ENCODE measurements around the gene TMEM253. TPM values are rescaled to one million over a fixed set of nuclear protein-coding genes. Genes with fewer than 3 reads are reported as not detected.

Gene TMEM253
- total RNA-seq, 1 donor from 2014 or later = not detected

DNA sequence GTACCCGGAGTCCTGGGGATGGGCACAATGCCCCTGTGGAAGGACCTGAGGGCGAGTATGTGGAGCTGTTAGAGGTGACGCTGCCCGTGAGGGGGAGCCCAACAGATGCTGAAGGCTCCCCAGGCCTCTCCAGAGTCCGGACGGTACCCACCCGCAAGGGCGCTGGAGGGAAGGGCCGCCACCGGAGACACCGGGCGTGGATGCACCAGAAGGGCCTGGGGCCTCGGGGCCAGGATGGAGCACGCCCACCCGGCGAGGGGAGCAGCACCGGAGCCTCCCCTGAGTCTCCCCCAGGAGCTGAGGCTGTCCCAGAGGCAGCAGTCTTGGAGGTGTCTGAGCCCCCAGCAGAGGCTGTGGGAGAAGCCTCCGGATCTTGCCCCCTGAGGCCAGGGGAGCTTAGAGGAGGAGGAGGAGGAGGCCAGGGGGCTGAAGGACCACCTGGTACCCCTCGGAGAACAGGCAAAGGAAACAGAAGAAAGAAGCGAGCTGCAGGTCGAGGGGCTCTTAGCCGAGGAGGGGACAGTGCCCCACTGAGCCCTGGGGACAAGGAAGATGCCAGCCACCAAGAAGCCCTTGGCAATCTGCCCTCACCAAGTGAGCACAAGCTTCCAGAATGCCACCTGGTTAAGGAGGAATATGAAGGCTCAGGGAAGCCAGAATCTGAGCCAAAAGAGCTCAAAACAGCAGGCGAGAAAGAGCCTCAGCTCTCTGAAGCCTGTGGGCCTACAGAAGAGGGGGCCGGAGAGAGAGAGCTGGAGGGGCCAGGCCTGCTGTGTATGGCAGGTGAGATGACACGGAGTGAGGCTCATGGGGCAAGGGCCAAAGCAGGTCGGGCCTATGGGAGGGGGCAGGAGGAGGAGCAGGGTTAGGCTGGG, 26.2 kb upstream of the TMEM253 start:
- Histone ChIP-seq H3K27ac (no peak overlapping the region), H3K4me1 (peaks cover 46% of the 10 kb centered on the region), H3K36me3 (peaks cover 0 to 48% of the 10 kb centered on the region in 2 donors), H3K27me3 (no peaks in the 10 kb centered on the region), H3K9me3 (no peaks in the 10 kb centered on the region), H3K4me3 (no peak overlapping the region)
- TF ChIP-seq POLR2AphosphoS5 (IDR thresholded peaks at IDR 0.05; ENCODE audit: insufficient read depth in 1 of 2, low read depth in 1 of 2) (no peak), POLR2A (IDR thresholded peaks at IDR 0.05) (no peak)
- TF ChIP-seq, protein P1, sequence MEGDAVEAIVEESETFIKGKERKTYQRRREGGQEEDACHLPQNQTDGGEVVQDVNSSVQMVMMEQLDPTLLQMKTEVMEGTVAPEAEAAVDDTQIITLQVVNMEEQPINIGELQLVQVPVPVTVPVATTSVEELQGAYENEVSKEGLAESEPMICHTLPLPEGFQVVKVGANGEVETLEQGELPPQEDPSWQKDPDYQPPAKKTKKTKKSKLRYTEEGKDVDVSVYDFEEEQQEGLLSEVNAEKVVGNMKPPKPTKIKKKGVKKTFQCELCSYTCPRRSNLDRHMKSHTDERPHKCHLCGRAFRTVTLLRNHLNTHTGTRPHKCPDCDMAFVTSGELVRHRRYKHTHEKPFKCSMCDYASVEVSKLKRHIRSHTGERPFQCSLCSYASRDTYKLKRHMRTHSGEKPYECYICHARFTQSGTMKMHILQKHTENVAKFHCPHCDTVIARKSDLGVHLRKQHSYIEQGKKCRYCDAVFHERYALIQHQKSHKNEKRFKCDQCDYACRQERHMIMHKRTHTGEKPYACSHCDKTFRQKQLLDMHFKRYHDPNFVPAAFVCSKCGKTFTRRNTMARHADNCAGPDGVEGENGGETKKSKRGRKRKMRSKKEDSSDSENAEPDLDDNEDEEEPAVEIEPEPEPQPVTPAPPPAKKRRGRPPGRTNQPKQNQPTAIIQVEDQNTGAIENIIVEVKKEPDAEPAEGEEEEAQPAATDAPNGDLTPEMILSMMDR (IDR thresholded peaks at IDR 0.05) = no peak
- DNase-seq (ENCODE audit: extremely low spot score in 2 of 2) = no peak
- intact Hi-C loops (cut with DNase I) = no loop called here

DNA sequence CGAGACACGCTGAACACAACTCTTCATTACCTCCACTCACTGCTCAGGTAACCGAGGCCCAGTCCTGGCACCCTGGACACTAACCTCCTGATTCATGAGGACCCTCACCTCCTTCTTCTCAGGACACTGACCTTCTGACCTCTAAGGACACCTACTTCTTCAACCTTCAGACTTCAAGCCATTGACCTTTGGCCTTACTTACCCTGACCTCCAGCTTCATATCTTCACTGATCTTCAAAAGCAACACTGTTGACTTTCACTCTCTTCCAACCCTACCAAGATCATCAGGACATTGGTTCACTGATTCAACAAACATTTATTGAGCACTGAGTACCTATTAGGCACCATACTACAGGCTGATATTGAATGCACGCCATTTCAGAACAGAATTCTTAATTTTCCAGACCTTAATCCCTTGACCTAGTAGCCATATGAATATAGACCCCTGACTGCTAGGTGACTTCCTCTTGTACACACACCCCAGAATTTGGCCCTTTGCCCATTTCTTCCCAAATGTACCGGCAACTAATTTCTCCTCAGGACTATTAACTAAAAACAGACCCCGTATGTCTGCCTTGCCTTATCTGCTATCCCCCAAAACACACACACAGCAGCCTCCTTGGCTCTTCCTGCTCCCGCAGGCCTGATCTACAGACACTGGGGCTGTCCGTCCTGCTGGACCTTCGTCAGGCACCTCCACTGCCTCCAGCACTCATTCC, 25.0 kb upstream of the TMEM253 start:
- peaks cover 0 to 61% of the 10 kb centered on the region in 2 donors for H3K36me3 ChIP-seq
- no peak overlapping the region for H3K27ac ChIP-seq
- H3K9me3 ChIP-seq = no peaks in the 10 kb centered on the region
- no peak for DNase-seq (ENCODE audit: extremely low spot score in 2 of 2)
- no peak overlapping the region for H3K4me3 ChIP-seq
- intact Hi-C loops (cut with DNase I) = no loop called here
- no peak for TF ChIP-seq POLR2AphosphoS5 (IDR thresholded peaks at IDR 0.05; ENCODE audit: insufficient read depth in 1 of 2, low read depth in 1 of 2)
- H3K4me1 ChIP-seq = peaks cover 41% of the 10 kb centered on the region
- H3K27me3 ChIP-seq = no peaks in the 10 kb centered on the region

DNA sequence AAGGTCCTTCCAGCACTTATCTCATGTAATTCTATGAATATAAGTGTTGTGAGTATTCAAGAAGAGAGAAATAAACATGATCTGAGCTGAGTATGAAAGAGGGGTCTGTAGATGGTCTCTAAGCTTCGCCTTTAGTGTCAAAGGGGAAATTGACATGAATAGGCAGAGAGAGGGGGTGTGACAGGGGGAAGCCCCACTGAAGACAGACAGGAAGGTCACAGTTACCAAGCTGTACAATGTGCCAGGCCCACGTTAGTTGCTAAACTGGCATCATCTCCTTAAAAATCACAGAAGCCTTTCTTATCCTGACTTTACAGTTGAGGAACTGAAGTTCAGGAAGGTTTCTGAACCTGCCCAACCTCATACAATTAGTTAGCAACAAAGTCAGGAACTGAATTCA, 23.2 kb upstream of the TMEM253 start:
- Histone ChIP-seq H3K4me1 (peaks cover 23% of the 10 kb centered on the region), H3K9me3 (no peaks in the 10 kb centered on the region), H3K27ac (no peak overlapping the region), H3K27me3 (no peaks in the 10 kb centered on the region), H3K4me3 (no peak overlapping the region), H3K36me3 (peaks cover 0 to 73% of the 10 kb centered on the region in 2 donors)
- TF ChIP-seq POLR2A (IDR thresholded peaks at IDR 0.05) = no peak
- no peak for TF ChIP-seq POLR2AphosphoS5 (IDR thresholded peaks at IDR 0.05; ENCODE audit: insufficient read depth in 1 of 2, low read depth in 1 of 2)
- TF ChIP-seq, protein P1 (IDR thresholded peaks at IDR 0.05) = no peak
- intact Hi-C loops (cut with DNase I) = no loop called here
- no peak for DNase-seq (ENCODE audit: extremely low spot score in 2 of 2)

DNA sequence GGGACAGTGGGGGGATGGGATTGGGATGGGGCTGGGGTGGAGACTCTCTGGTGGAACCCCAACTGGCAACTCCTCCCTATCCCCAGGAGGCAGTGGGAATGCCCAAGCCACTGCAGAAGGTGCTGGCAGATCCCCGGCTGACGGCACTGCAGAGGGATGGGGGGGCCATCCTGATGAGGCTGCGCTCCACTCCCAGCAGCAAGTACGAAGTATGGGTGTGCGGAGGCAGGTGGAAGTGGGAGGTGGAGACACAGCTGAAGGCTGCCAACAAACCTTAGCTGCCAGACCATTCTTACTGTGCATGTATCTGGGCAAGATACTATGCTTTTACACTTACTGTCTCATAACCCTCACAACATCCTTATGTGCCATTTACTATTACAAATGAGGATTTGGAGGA, 22.6 kb upstream of the TMEM253 start:
- H3K4me3 ChIP-seq = no peak overlapping the region
- DNase-seq (ENCODE audit: extremely low spot score in 2 of 2) = no peak

DNA sequence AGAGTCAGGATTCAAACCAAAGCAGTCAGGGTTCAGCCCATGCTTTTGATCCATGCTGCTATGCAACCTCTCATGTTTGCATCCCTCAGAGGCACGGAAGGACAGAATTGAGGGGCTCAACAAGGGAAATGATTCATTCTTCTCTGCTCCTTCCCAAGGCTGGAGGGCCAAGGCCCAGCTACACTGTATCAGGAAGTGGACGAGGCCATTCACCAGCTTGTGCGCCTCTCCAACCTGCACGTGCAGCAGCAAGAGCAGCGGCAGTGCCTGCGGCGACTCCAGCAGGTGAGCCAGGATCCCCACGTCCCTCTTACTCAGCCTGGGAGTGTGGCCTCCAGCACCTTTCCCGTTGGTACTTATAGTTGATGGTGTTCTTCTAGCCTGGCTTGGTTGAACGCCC, 22.1 kb upstream of the TMEM253 start:
- H3K4me1 ChIP-seq = peaks cover 16% of the 10 kb centered on the region
- peaks cover 0 to 81% of the 10 kb centered on the region in 2 donors for H3K36me3 ChIP-seq
- H3K27me3 ChIP-seq = no peaks in the 10 kb centered on the region
- no peak for DNase-seq (ENCODE audit: extremely low spot score in 2 of 2)
- no peak overlapping the region for H3K27ac ChIP-seq
- intact Hi-C loops (cut with DNase I) = no loop called here
- TF ChIP-seq, protein P1 (IDR thresholded peaks at IDR 0.05) = no peak
- TF ChIP-seq POLR2A (IDR thresholded peaks at IDR 0.05) (no peak), POLR2AphosphoS5 (IDR thresholded peaks at IDR 0.05; ENCODE audit: insufficient read depth in 1 of 2, low read depth in 1 of 2) (no peak)
- H3K9me3 ChIP-seq = no peaks in the 10 kb centered on the region
- H3K4me3 ChIP-seq = no peak overlapping the region

More for the DNA sequence above, 22.6 kb upstream of the TMEM253 start:
- Histone ChIP-seq H3K36me3 (peaks cover 0 to 78% of the 10 kb centered on the region in 2 donors), H3K4me1 (peaks cover 16% of the 10 kb centered on the region), H3K9me3 (no peaks in the 10 kb centered on the region), H3K27me3 (no peaks in the 10 kb centered on the region), H3K27ac (no peak overlapping the region)
- TF ChIP-seq POLR2AphosphoS5 (IDR thresholded peaks at IDR 0.05; ENCODE audit: insufficient read depth in 1 of 2, low read depth in 1 of 2) (no peak), POLR2A (IDR thresholded peaks at IDR 0.05) (no peak)
- TF ChIP-seq, protein P1 (IDR thresholded peaks at IDR 0.05) = no peak
- intact Hi-C loops (cut with DNase I) = no loop called here

All from vagina (tissue), 2 donors.